AG08396 (cell line): Measurements from ENCODE around the gene RCHY1.
A peak's percentile ranks its signal among the peaks of the same experiment; 100 is the strongest.
"Not testable (repeated sequence)": the region's sequence is repeated elsewhere in the genome, so short reads cannot be mapped to it uniquely, and the experiment has no call there.

Experiments used
- DNase-seq: peaks from one replicate; pipeline ENCODE4 v3.0.0; 2012; ENCODE audit warnings: low spot score, mixed read lengths

The RCHY1 gene

GRCh38 chr4:75514949-75515612, 878 bp upstream of the RCHY1 start:
- DNase-seq: no peak

GRCh38 chr4:75513526-75514130, 575 bp downstream of the RCHY1 start:
- DNase-seq: no peak

GRCh38 chr4:75512386-75513211, 1.6 kb downstream of the RCHY1 start:
- DNase-seq: peak; percentile 18

- no peak for DNase-seq
Measured at GRCh38 chr4:75511841-75512240, 2.4 kb downstream of the RCHY1 start.

- DNase-seq: not testable (repeated sequence)
Measured at GRCh38 chr4:75509592-75509991, 4.6 kb downstream of the RCHY1 start.

GRCh38 chr4:75505630-75506029, 8.6 kb downstream of the RCHY1 start:
- DNase-seq: no peak

- no peak for DNase-seq
Measured at GRCh38 chr4:75502671-75503070, 11.5 kb downstream of the RCHY1 start.

- no peak for DNase-seq
Measured at GRCh38 chr4:75499900-75500299, 14.3 kb downstream of the RCHY1 start.

GRCh38 chr4:75498041-75498440, 16.2 kb downstream of the RCHY1 start:
- no peak for DNase-seq

GRCh38 chr4:75497133-75497532, 17.1 kb downstream of the RCHY1 start:
- no peak for DNase-seq

GRCh38 chr4:75496406-75496805, 17.8 kb downstream of the RCHY1 start:
- no peak for DNase-seq

- no peak for DNase-seq
Measured at GRCh38 chr4:75495476-75495875, 18.7 kb downstream of the RCHY1 start.

- peak; percentile 15 for DNase-seq
Measured at GRCh38 chr4:75494563-75494962, 19.6 kb downstream of the RCHY1 start.

- DNase-seq: no peak
Measured at GRCh38 chr4:75490155-75490554, 24.0 kb downstream of the RCHY1 start.

GRCh38 chr4:75484190-75484589, 30.0 kb downstream of the RCHY1 start:
- no peak for DNase-seq

GRCh38 chr4:75477201-75477600, 37.0 kb downstream of the RCHY1 start:
- no peak for DNase-seq

GRCh38 chr4:75470738-75471137, 43.5 kb downstream of the RCHY1 start:
- no peak for DNase-seq

- no peak for DNase-seq
Measured at GRCh38 chr4:75469896-75470295, 44.3 kb downstream of the RCHY1 start.

- DNase-seq: no peak
Measured at GRCh38 chr4:75457365-75457764, 56.8 kb downstream of the RCHY1 start.

- DNase-seq: no peak
Measured at GRCh38 chr4:75434105-75434504, 80.1 kb downstream of the RCHY1 start.

- DNase-seq: peak; percentile 11
Measured at GRCh38 chr4:75432683-75433082, 81.5 kb downstream of the RCHY1 start.

- no peak for DNase-seq
Measured at GRCh38 chr4:75429208-75429607, 85.0 kb downstream of the RCHY1 start.
